ENCODE data around the gene CREB3L1. TPM values are rescaled to one million over a fixed set of nuclear protein-coding genes. Genes with fewer than 3 reads are reported as not detected.
"Not testable (repeated sequence)": the region's sequence is repeated elsewhere in the genome, so short reads cannot be mapped to it uniquely, and the experiment has no call there.

The CREB3L1 gene
- polyA plus RNA-seq, 1 donor from 2014 or later, result not detected

GRCh38 chr11:46294365-46295309 is 17.2 kb downstream of the CREB3L1 start:
- peak overlapping the region in 1 of 3 donors; percentile 73 for H3K27ac Mint-ChIP-seq
- peaks cover 46% of the 10 kb centered on the region for H3K27me3 Mint-ChIP-seq

DNA sequence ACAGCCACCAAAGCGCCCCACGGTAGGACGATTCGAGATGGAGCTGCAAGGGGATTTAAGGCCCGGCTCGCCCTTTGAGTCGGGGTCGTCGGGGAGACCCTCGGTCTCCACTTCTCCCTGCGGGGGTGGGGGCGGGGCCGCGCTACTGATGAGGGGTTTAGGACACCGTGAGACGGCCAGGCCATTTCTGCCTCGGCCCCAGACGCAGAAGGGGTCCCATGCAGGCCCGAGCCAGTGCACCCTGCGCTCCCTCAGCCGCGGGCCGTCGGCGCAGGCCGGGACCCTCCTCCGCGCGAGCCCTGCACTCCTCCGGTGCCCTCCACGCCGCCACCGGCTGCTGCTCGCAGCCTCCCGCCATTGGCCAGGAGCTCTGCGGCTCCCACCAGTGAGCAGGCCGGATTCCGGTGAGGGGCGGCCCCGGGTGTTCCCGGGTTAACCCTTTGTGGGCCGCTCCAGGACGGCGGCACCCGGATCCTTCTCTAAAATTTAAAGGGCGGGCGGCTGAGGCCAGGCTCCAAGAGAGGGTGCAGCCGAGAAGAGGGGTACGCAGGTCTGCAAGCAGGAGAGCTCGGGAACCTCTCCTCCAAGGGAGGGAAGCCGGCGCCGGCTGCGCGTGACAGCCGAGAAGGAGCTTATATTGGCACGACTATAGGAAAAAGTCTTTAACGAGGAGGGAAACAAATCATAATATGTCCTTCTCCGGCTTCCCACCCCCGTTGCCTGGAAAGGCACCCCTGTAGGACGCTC is 18.0 kb downstream of the CREB3L1 start:
- Mint-ChIP-seq H3K4me1 (peaks cover 0 to 4% (median 0%) of the 10 kb centered on the region in 3 donors), H3K36me3 (no peaks in the 10 kb centered on the region), H3K9me3 (peaks cover 0 to 3% (median 0%) of the 10 kb centered on the region in 3 donors), H3K27me3 (peaks cover 41% of the 10 kb centered on the region), H3K27ac (peak overlapping the region in 1 of 3 donors; percentile 73), H3K4me3 (peak overlapping the region; percentile 31 to 84 (median 74))

More at GRCh38 chr11:46294365-46295309, 17.2 kb downstream of the CREB3L1 start:
- Mint-ChIP-seq H3K9me3 (peaks cover 0 to 3% (median 0%) of the 10 kb centered on the region in 3 donors), H3K4me3 (peak overlapping the region in 1 of 4 donors; percentile 59), H3K4me1 (peaks cover 0 to 4% (median 0%) of the 10 kb centered on the region in 3 donors), H3K36me3 (no peaks in the 10 kb centered on the region)

- H3K9me3 Mint-ChIP-seq, result peaks cover 0 to 3% (median 0%) of the 10 kb centered on the region in 3 donors
- H3K27ac Mint-ChIP-seq, result no peak overlapping the region
- peaks cover 41% of the 10 kb centered on the region for H3K27me3 Mint-ChIP-seq
Measured at GRCh38 chr11:46296059-46296527, 18.6 kb downstream of the CREB3L1 start.

GRCh38 chr11:46296528-46297448 is 19.3 kb downstream of the CREB3L1 start:
- Mint-ChIP-seq H3K27me3 (peaks cover 42% of the 10 kb centered on the region), H3K9me3 (peaks cover 0 to 3% (median 0%) of the 10 kb centered on the region in 3 donors), H3K36me3 (no peaks in the 10 kb centered on the region), H3K4me1 (peaks cover 0 to 4% (median 0%) of the 10 kb centered on the region in 3 donors), H3K27ac (peak overlapping the region in 1 of 3 donors; percentile 57), H3K4me3 (peak overlapping the region in 3 of 4 donors; percentile 65 to 84 (median 82))

More at GRCh38 chr11:46296059-46296527, 18.6 kb downstream of the CREB3L1 start:
- Mint-ChIP-seq H3K4me3 (peak overlapping the region; percentile 31 to 84 (median 74)), H3K36me3 (no peaks in the 10 kb centered on the region), H3K4me1 (peaks cover 0 to 4% (median 0%) of the 10 kb centered on the region in 3 donors)

- Mint-ChIP-seq H3K36me3 (no peaks in the 10 kb centered on the region), H3K9me3 (peaks cover 0 to 3% (median 0%) of the 10 kb centered on the region in 3 donors), H3K27ac (no peak overlapping the region), H3K4me1 (peaks cover 3 to 9% (median 8%) of the 10 kb centered on the region in 3 donors), H3K4me3 (no peak overlapping the region), H3K27me3 (peaks cover 50% of the 10 kb centered on the region)
Measured at GRCh38 chr11:46298699-46299433, 21.4 kb downstream of the CREB3L1 start.

DNA sequence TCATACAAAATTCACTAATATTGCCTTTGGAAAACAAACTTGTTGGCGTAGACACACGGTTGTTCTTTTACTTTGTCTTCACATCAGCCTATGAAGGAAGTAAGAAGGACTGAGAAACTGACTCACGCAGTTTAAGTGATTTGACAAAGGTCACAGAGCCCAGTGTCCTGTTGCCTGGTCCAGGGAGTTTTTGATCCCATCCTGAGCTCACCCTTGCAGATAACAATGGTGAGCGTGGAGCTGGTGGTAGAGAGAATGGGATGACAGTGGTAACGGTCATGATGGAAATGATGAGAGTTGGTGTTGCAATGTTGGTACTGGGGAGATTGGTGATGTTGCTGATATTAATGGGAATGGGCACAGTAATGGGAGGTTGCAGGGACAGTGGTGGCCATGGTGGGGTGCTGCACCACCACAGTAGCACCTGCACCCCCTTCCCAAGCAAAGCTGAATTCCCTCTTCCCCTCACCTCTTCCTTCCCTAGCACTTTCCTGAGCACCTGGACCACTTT is 22.0 kb downstream of the CREB3L1 start:
- Mint-ChIP-seq H3K4me1 (peaks cover 3 to 9% (median 8%) of the 10 kb centered on the region in 3 donors), H3K27ac (no peak overlapping the region), H3K36me3 (no peaks in the 10 kb centered on the region), H3K27me3 (peaks cover 49% of the 10 kb centered on the region), H3K9me3 (peaks cover 0 to 3% (median 0%) of the 10 kb centered on the region in 3 donors), H3K4me3 (no peak overlapping the region)

DNA sequence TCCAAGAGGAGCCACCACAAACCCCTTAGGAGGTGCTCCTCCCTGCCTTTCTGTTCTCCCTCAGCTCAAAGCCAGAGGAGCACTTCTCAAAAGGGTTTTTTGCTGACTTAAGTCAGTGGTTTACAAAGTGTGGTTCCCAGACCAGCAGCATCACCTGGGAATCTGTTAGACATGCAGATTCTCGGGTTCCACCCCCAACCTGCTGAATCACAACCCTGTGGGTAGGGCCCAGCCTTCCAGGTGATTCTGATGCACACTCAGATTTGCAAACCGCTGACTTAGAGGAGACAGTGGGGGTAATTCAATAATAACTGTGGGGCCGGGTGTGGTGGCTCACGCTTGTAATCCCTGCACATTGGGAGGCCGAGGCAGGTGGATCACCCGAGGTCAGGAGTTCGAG is 22.8 kb downstream of the CREB3L1 start:
- Mint-ChIP-seq H3K36me3 (no peaks in the 10 kb centered on the region), H3K4me1 (peaks cover 3 to 9% (median 8%) of the 10 kb centered on the region in 3 donors), H3K9me3 (peaks cover 0 to 3% (median 0%) of the 10 kb centered on the region in 3 donors), H3K27ac (no peak overlapping the region), H3K27me3 (peaks cover 47% of the 10 kb centered on the region), H3K4me3 (no peak overlapping the region)

DNA sequence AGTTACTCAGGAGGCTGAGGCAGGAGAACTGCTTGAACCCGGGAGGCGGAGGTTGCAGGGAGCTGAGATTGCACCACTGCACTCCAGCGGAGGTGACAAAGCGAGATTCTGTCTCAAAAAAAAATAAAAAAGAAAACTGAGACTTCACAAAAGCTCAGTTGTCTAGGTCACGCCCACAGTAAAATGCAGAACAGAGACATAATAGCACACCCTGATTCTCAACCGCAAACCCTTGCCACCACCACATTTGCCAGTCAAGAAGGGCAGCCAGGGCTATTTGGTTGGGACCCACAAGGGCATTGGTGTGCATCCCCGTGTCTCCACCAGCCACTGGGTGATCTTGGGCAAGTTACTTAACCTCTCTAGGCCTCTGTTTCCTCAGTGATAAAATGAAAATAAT is 25.4 kb downstream of the CREB3L1 start:
- peaks cover 2% of the 10 kb centered on the region for H3K36me3 Mint-ChIP-seq
- H3K4me1 Mint-ChIP-seq, result peaks cover 3 to 9% (median 8%) of the 10 kb centered on the region in 3 donors
- H3K27ac Mint-ChIP-seq, result peak overlapping the region in 2 of 3 donors; percentile 60 to 69
- no peaks in the 10 kb centered on the region for H3K9me3 Mint-ChIP-seq
- peak overlapping the region in 2 of 4 donors; percentile 43 to 66 for H3K4me3 Mint-ChIP-seq
- H3K27me3 Mint-ChIP-seq, result peaks cover 41% of the 10 kb centered on the region

DNA sequence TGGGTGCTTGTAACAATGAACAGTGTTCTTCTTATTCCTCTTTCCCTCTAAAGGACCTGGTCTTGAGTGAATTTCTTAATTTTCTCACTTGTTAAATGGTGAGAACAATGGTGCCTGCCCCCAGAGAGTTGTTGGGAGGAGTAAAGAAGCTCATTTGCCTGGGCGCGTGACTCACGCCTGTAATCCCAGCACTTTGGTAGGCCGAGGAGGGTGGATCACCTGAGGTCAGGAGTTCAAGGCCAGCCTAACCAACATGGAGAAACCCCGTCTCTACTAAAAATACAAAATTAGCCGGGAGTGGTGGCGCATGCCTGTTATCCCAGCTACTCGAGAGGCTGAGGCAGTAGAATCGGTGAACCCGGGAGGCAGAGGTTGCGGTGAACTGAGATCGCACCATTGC is 26.6 kb downstream of the CREB3L1 start:
- not testable (repeated sequence) for H3K27ac Mint-ChIP-seq, H3K36me3 Mint-ChIP-seq, H3K4me1 Mint-ChIP-seq

DNA sequence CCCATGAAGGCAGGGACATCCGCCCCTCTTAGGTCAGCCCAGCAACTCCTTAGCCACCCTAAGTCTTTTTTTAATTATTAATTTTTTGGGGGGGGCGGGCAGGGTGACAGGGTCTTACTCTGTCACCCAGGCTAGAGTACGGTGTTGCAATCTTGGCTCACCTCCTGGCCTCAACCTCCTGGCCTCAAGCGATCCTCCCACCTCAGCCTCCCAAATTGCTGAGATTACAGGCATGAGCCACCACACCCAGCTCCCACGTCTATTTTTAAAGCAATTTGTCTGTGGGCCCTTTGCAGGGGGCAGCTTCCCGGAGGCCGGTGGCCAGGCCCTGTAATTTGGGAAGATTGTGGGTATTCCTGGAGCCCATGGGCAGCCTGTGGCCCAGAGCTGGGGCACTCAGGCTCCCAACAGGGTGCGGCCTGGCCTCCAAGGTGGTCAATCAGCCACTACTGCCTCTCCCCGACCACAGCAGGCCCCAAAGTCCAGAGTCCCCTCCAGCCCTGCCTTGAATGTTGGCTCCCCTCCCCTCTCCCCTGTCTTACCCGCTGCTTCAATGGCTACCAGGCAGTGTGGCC is 27.2 kb downstream of the CREB3L1 start:
- Mint-ChIP-seq H3K27me3 (peaks cover 35% of the 10 kb centered on the region), H3K27ac (no peak overlapping the region), H3K36me3 (peaks cover 2% of the 10 kb centered on the region), H3K4me1 (peaks cover 5 to 8% (median 5%) of the 10 kb centered on the region in 3 donors), H3K9me3 (no peaks in the 10 kb centered on the region), H3K4me3 (no peak overlapping the region)

More for the DNA sequence above, 26.6 kb downstream of the CREB3L1 start:
- not testable (repeated sequence) for H3K9me3 Mint-ChIP-seq, H3K4me3 Mint-ChIP-seq
- H3K27me3 Mint-ChIP-seq, result peaks cover 38% of the 10 kb centered on the region

- peaks cover 5 to 8% (median 5%) of the 10 kb centered on the region in 3 donors for H3K4me1 Mint-ChIP-seq
- no peak overlapping the region for H3K4me3 Mint-ChIP-seq
- peaks cover 2% of the 10 kb centered on the region for H3K36me3 Mint-ChIP-seq
- peaks cover 32% of the 10 kb centered on the region for H3K27me3 Mint-ChIP-seq
- H3K9me3 Mint-ChIP-seq, result no peaks in the 10 kb centered on the region
- H3K27ac Mint-ChIP-seq, result peak overlapping the region in 1 of 3 donors; percentile 59
Measured at GRCh38 chr11:46305295-46305694, 27.8 kb downstream of the CREB3L1 start.

- H3K4me1 Mint-ChIP-seq, result peaks cover 5 to 8% (median 5%) of the 10 kb centered on the region in 3 donors
- peaks cover 2% of the 10 kb centered on the region for H3K36me3 Mint-ChIP-seq
- H3K27ac Mint-ChIP-seq, result no peak overlapping the region
- H3K4me3 Mint-ChIP-seq, result peak overlapping the region in 1 of 4 donors; percentile 21
- H3K27me3 Mint-ChIP-seq, result peaks cover 35% of the 10 kb centered on the region
- no peaks in the 10 kb centered on the region for H3K9me3 Mint-ChIP-seq
Measured at GRCh38 chr11:46306296-46306853, 28.9 kb downstream of the CREB3L1 start.

All from IgD-negative memory B cell (primary cell).